HepG2 (cell line): ENCODE results near the gene APOL2. TPM values are rescaled to one million over a fixed set of nuclear protein-coding genes. Genes with fewer than 3 reads are reported as not detected.

Source experiments
- CENPT ChIP-seq: sonication (generic); formaldehyde crosslinking; IDR thresholded peaks from 2 replicates; pipeline ENCODE4 v1.8.0; 2022; ENCODE audit warnings: low read depth, mild to moderate bottlenecking, moderate library complexity, missing genetic modification reagents
- FOSL1 ChIP-seq: sonication (generic); formaldehyde crosslinking; IDR thresholded peaks from 2 replicates; pipeline ENCODE4 v1.9.0; 2021; ENCODE audit warnings: missing genetic modification reagents, borderline replicate concordance
- FOXM1 ChIP-seq: sonication (generic); formaldehyde crosslinking; IDR thresholded peaks from 2 replicates; pipeline ENCODE4 v1.5.0; 2020; ENCODE audit warnings: missing genetic modification reagents
- HMG20B ChIP-seq: conservative IDR thresholded peaks from 2 replicates; pipeline ENCODE4 v1.6.1; 2016; ENCODE audit warnings: missing genetic modification reagents, missing compliant biosample characterization
- MBNL3 ChIP-seq: fragments of 250-450 bp; sonication (Bioruptor Pico); conservative IDR thresholded peaks from 2 replicates; pipeline ENCODE4 v1.8.0; 2022; ENCODE audit warnings: mild to moderate bottlenecking, inconsistent platforms
- PHF5A ChIP-seq: IDR thresholded peaks from one replicate; pipeline ENCODE4 v1.6.1; 2018; ENCODE audit warnings: low read depth, missing genetic modification reagents; ENCODE audit not compliant: unreplicated experiment
- RXRB ChIP-seq: IDR thresholded peaks from 2 replicates; pipeline ENCODE4 v1.6.1; 2016; ENCODE audit warnings: borderline replicate concordance, missing genetic modification reagents, missing compliant biosample characterization
- SMC3 ChIP-seq: IDR thresholded peaks from 2 replicates; pipeline ENCODE4 v1.6.1; 2011; ENCODE audit warnings: low read length, improper control_type of control experiment
- STAG1 ChIP-seq: sonication (generic); formaldehyde crosslinking; IDR thresholded peaks from 2 replicates; pipeline ENCODE4 v1.4.0; 2020; ENCODE audit warnings: missing genetic modification reagents
- ZBTB7B ChIP-seq: sonication (generic); formaldehyde crosslinking; IDR thresholded peaks from 2 replicates; pipeline ENCODE4 v1.4.0; 2020; ENCODE audit warnings: missing genetic modification reagents
- ZEB1 ChIP-seq: IDR thresholded peaks from 2 replicates; pipeline ENCODE4 v1.6.1; 2012; ENCODE audit warnings: mild to moderate bottlenecking, low read depth, inconsistent platforms; ENCODE audit not compliant: insufficient replicate concordance
- ZNF501 ChIP-seq: sonication (generic); formaldehyde crosslinking; IDR thresholded peaks from 2 replicates; pipeline ENCODE4 v1.5.1; 2020; ENCODE audit warnings: mild to moderate bottlenecking, moderate library complexity, missing genetic modification reagents
- ZNF556 ChIP-seq: sonication (generic); formaldehyde crosslinking; IDR thresholded peaks from 2 replicates; pipeline ENCODE4 v1.4.0; 2020; ENCODE audit warnings: mild to moderate bottlenecking, missing genetic modification reagents, borderline replicate concordance
- ZNF607 ChIP-seq: sonication (generic); formaldehyde crosslinking; IDR thresholded peaks from 2 replicates; pipeline ENCODE4 v1.5.1; 2020; ENCODE audit warnings: missing genetic modification reagents, mild to moderate bottlenecking, borderline replicate concordance
- ZSCAN29 ChIP-seq: sonication (generic); formaldehyde crosslinking; conservative IDR thresholded peaks from 2 replicates; pipeline ENCODE4 v1.4.0; 2020; ENCODE audit warnings: mild to moderate bottlenecking, missing genetic modification reagents
- polyA plus RNA-seq, 8 experiments: library from polyadenylated mRNA; depleted of rRNA in 3 of 8; stranded (reverse) in 7 of 8; unstranded in 1 of 8; fragments of >200 nt; fragmentation: Illumina TruSeq in 4 of 8; extraction: Trizol in 4 of 8; gene quantifications; 2 replicates each; pipeline versions ENCODE4 v1.2.1 to v1.2.3, GENCODE V29; 2011 to 2016; ENCODE audit warnings: low read depth in 4 of 8, missing spikeins in 1 of 8, mixed read lengths in 1 of 8; ENCODE audit not compliant: insufficient read depth in 1 of 8
- total RNA-seq, 5 experiments: library from RNA; depleted of rRNA; stranded (reverse); fragments of >200 nt; fragmentation: Illumina TruSeq; extraction: Trizol; gene quantifications; 2 replicates each; pipeline ENCODE4 v1.2.3, GENCODE V29; 2016; ENCODE audit warnings: low read depth in 1 of 5
- TF ChIP-seq, protein P1 (sequence below): sonication (generic); formaldehyde crosslinking; IDR thresholded peaks from 2 replicates; pipeline ENCODE4 v1.8.0; 2022; ENCODE audit warnings: mild to moderate bottlenecking, missing genetic modification reagents
- TF ChIP-seq, protein P2 (sequence below): sonication (generic); formaldehyde crosslinking; IDR thresholded peaks from 2 replicates; pipeline ENCODE4 v1.5.1; 2020; ENCODE audit warnings: mild to moderate bottlenecking, missing genetic modification reagents, borderline replicate concordance
- TF ChIP-seq, protein P3 (sequence below): IDR thresholded peaks from 2 replicates; pipeline ENCODE4 v1.4.0; 2020; ENCODE audit warnings: mild to moderate bottlenecking, missing genetic modification reagents
- TF ChIP-seq, protein P4 (sequence below): sonication (generic); formaldehyde crosslinking; IDR thresholded peaks from 2 replicates; pipeline ENCODE4 v1.5.0; 2020; ENCODE audit warnings: mild to moderate bottlenecking, missing genetic modification reagents, moderate library complexity

APOL2 gene
- total and polyA plus RNA-seq, 2 of the 13 experiments (the other 11 are each of a cell fraction or from before 2014, with no cell fraction given), result 28.7 to 51.2 TPM

DNA sequence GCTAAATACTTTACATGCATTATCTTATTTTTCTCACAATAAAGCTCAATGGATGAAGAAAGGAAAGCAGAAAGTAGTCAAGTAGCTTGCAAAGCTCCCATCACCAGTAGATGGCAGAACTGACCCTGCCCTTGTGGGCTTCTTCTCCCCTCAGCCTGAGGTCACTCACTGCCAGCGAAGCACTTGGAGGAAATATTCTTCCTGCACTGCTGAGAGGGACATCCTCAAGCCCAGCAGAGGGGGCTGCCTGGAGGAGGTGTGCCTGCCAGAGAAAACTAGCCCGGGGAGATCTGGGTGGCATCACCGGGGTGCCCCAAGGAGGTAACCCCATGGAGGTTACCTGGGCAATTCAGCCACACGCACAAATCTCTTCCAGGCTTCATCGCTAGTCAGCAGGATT is 44.4 kb downstream of the APOL2 start (continued):
- TF ChIP-seq, protein P1, sequence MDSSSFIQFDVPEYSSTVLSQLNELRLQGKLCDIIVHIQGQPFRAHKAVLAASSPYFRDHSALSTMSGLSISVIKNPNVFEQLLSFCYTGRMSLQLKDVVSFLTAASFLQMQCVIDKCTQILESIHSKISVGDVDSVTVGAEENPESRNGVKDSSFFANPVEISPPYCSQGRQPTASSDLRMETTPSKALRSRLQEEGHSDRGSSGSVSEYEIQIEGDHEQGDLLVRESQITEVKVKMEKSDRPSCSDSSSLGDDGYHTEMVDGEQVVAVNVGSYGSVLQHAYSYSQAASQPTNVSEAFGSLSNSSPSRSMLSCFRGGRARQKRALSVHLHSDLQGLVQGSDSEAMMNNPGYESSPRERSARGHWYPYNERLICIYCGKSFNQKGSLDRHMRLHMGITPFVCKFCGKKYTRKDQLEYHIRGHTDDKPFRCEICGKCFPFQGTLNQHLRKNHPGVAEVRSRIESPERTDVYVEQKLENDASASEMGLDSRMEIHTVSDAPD (CRISPR knock-in tag), result no peak
- no peak for TF ChIP-seq FOXM1
- no peak for TF ChIP-seq ZEB1
- TF ChIP-seq, protein P2, sequence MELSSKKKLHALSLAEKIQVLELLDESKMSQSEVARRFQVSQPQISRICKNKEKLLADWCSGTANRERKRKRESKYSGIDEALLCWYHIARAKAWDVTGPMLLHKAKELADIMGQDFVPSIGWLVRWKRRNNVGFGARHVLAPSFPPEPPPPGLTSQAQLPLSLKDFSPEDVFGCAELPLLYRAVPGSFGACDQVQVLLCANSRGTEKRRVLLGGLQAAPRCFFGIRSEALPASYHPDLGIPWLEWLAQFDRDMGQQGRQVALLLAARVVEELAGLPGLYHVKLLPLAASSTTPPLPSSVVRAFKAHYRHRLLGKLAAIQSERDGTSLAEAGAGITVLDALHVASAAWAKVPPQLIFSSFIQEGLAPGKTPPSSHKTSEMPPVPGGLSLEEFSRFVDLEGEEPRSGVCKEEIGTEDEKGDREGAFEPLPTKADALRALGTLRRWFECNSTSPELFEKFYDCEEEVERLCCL (CRISPR knock-in tag), result no peak
- TF ChIP-seq, protein P3, sequence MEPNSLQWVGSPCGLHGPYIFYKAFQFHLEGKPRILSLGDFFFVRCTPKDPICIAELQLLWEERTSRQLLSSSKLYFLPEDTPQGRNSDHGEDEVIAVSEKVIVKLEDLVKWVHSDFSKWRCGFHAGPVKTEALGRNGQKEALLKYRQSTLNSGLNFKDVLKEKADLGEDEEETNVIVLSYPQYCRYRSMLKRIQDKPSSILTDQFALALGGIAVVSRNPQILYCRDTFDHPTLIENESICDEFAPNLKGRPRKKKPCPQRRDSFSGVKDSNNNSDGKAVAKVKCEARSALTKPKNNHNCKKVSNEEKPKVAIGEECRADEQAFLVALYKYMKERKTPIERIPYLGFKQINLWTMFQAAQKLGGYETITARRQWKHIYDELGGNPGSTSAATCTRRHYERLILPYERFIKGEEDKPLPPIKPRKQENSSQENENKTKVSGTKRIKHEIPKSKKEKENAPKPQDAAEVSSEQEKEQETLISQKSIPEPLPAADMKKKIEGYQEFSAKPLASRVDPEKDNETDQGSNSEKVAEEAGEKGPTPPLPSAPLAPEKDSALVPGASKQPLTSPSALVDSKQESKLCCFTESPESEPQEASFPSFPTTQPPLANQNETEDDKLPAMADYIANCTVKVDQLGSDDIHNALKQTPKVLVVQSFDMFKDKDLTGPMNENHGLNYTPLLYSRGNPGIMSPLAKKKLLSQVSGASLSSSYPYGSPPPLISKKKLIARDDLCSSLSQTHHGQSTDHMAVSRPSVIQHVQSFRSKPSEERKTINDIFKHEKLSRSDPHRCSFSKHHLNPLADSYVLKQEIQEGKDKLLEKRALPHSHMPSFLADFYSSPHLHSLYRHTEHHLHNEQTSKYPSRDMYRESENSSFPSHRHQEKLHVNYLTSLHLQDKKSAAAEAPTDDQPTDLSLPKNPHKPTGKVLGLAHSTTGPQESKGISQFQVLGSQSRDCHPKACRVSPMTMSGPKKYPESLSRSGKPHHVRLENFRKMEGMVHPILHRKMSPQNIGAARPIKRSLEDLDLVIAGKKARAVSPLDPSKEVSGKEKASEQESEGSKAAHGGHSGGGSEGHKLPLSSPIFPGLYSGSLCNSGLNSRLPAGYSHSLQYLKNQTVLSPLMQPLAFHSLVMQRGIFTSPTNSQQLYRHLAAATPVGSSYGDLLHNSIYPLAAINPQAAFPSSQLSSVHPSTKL (CRISPR knock-in tag), result peak; percentile 11; the same call in 1 of the 2 replicates
- TF ChIP-seq RXRB (CRISPR knock-in tag), result peak; percentile 72
- no peak for TF ChIP-seq ZNF501 (CRISPR knock-in tag)
- no peak for TF ChIP-seq ZBTB7B (CRISPR knock-in tag)
- peak; percentile 93 for TF ChIP-seq STAG1
- TF ChIP-seq CENPT (CRISPR knock-in tag), result no peak
- peak; percentile 82 for TF ChIP-seq SMC3
- no peak for TF ChIP-seq FOSL1
- TF ChIP-seq HMG20B (CRISPR knock-in tag), result no peak
- TF ChIP-seq ZNF556 (CRISPR knock-in tag), result no peak
- TF ChIP-seq PHF5A (CRISPR knock-in tag), result no peak
- TF ChIP-seq MBNL3 (CRISPR knock-in tag), result no peak
- TF ChIP-seq ZNF607 (CRISPR knock-in tag), result no peak
- TF ChIP-seq ZSCAN29 (CRISPR knock-in tag), result no peak
- TF ChIP-seq, protein P4, sequence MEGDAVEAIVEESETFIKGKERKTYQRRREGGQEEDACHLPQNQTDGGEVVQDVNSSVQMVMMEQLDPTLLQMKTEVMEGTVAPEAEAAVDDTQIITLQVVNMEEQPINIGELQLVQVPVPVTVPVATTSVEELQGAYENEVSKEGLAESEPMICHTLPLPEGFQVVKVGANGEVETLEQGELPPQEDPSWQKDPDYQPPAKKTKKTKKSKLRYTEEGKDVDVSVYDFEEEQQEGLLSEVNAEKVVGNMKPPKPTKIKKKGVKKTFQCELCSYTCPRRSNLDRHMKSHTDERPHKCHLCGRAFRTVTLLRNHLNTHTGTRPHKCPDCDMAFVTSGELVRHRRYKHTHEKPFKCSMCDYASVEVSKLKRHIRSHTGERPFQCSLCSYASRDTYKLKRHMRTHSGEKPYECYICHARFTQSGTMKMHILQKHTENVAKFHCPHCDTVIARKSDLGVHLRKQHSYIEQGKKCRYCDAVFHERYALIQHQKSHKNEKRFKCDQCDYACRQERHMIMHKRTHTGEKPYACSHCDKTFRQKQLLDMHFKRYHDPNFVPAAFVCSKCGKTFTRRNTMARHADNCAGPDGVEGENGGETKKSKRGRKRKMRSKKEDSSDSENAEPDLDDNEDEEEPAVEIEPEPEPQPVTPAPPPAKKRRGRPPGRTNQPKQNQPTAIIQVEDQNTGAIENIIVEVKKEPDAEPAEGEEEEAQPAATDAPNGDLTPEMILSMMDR (CRISPR knock-in tag), result peak; percentile 85
